ENCODE results near the gene PACSIN3. TPM values are rescaled to one million over a fixed set of nuclear protein-coding genes. Genes with fewer than 3 reads are reported as not detected.

Gene PACSIN3
- total and polyA plus RNA-seq, 2 of the 13 experiments (the other 11 are each of a cell fraction or from before 2014, with no cell fraction given) = 47.9 to 93.3 TPM

- TF ChIP-seq MED1 (CRISPR knock-in tag; IDR thresholded peaks at IDR 0.05) (peak; percentile 32; the same call in 1 of the 2 replicates), ARNT (IDR thresholded peaks at IDR 0.05) (no peak), JDP2 (CRISPR knock-in tag; IDR thresholded peaks at IDR 0.05; ENCODE audit: borderline replicate concordance) (no peak), FLYWCH1 (CRISPR knock-in tag; IDR thresholded peaks at IDR 0.05) (no peak), ZNF777 (CRISPR knock-in tag; IDR thresholded peaks at IDR 0.05) (peak; percentile 37; the same call in 1 of the 2 replicates), ZNF430 (CRISPR knock-in tag; IDR thresholded peaks at IDR 0.05) (peak; percentile 75; the same call in 1 of the 2 replicates), GPN1 (CRISPR knock-in tag; IDR thresholded peaks at IDR 0.05; ENCODE audit: borderline replicate concordance) (no peak), KLF16 (CRISPR knock-in tag; IDR thresholded peaks at IDR 0.05) (0 out of 4 replicates have a peak, but pooled peaks of 1 of the 2 experiments have one; percentile 32), IKZF1 (IDR thresholded peaks at IDR 0.05) (no peak), PAXIP1 (CRISPR knock-in tag; conservative IDR thresholded peaks at IDR 0.05) (peak; percentile 48; the same call in 1 of the 2 replicates), ZBTB7A (CRISPR knock-in tag; IDR thresholded peaks at IDR 0.05) (peak; percentile 44; the same call in 1 of the 2 replicates), SRSF9 (IDR thresholded peaks at IDR 0.05; ENCODE audit: borderline replicate concordance, insufficient read depth, low read depth, low read length, poor library complexity, severe bottlenecking) (no peak), HMG20B (CRISPR knock-in tag; conservative IDR thresholded peaks at IDR 0.05) (no peak), ZNF563 (CRISPR knock-in tag; IDR thresholded peaks at IDR 0.05) (no peak), ZNF766 (CRISPR knock-in tag; IDR thresholded peaks at IDR 0.05; ENCODE audit: borderline replicate concordance) (peak; percentile 28; the same call in 1 of the 2 replicates), ZNF678 (CRISPR knock-in tag; IDR thresholded peaks at IDR 0.05) (peak; percentile 88; the same call in 1 of the 2 replicates), CHD2 (IDR thresholded peaks at IDR 0.05; ENCODE audit: low read depth, low read length) (no peak), DPF2 (CRISPR knock-in tag; IDR thresholded peaks at IDR 0.05; ENCODE audit: borderline replicate concordance, low read depth) (no peak), MTA1 (CRISPR knock-in tag; IDR thresholded peaks at IDR 0.05; ENCODE audit: borderline replicate concordance) (0 out of 2 replicates have a peak, but pooled peaks have one; percentile 21), PCBP2 (optimal IDR thresholded peaks at IDR 0.05; ENCODE audit: low read depth, low read length, poor library complexity, severe bottlenecking) (no peak), RFX5 (IDR thresholded peaks at IDR 0.05; ENCODE audit: low read depth, low read length) (peak; percentile 18; the same call in 1 of the 2 replicates), ZNF546 (CRISPR knock-in tag; conservative IDR thresholded peaks at IDR 0.05) (no peak), ZFP41 (CRISPR knock-in tag; IDR thresholded peaks at IDR 0.05; ENCODE audit: borderline replicate concordance) (no peak), MTA3 (CRISPR knock-in tag; IDR thresholded peaks at IDR 0.05) (no peak), SATB2 (CRISPR knock-in tag; IDR thresholded peaks at IDR 0.05) (no peak), RBM39 (IDR thresholded peaks at IDR 0.05; ENCODE audit: low read depth, low read length, poor library complexity, severe bottlenecking) (peak; percentile 60)
- TF ChIP-seq, protein P1, sequence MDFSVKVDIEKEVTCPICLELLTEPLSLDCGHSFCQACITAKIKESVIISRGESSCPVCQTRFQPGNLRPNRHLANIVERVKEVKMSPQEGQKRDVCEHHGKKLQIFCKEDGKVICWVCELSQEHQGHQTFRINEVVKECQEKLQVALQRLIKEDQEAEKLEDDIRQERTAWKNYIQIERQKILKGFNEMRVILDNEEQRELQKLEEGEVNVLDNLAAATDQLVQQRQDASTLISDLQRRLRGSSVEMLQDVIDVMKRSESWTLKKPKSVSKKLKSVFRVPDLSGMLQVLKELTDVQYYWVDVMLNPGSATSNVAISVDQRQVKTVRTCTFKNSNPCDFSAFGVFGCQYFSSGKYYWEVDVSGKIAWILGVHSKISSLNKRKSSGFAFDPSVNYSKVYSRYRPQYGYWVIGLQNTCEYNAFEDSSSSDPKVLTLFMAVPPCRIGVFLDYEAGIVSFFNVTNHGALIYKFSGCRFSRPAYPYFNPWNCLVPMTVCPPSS (IDR thresholded peaks at IDR 0.05) = no peak
Observed at GRCh38 chr11:47176328-47177228, 9.7 kb downstream of the PACSIN3 start, which contains the start of gene ARFGAP2 (continued).
